ENCODE data around the gene SPATA18. TPM values are rescaled to one million over a fixed set of nuclear protein-coding genes. Genes with fewer than 3 reads are reported as not detected.

SPATA18 gene, protein sequence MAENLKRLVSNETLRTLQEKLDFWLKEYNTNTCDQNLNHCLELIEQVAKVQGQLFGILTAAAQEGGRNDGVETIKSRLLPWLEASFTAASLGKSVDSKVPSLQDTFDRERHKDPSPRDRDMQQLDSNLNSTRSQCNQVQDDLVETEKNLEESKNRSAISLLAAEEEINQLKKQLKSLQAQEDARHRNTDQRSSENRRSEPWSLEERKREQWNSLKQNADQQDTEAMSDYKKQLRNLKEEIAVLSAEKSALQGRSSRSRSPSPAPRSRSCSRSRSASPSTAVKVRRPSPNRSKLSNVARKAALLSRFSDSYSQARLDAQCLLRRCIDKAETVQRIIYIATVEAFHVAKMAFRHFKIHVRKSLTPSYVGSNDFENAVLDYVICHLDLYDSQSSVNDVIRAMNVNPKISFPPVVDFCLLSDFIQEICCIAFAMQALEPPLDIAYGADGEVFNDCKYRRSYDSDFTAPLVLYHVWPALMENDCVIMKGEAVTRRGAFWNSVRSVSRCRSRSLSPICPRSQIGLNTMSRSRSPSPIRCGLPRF
- total RNA-seq, result 10 to 100 TPM in 3 of 4 donors, 1 to 10 TPM in 1; 8.5 to 31.8 (median 11.8) TPM

DNA sequence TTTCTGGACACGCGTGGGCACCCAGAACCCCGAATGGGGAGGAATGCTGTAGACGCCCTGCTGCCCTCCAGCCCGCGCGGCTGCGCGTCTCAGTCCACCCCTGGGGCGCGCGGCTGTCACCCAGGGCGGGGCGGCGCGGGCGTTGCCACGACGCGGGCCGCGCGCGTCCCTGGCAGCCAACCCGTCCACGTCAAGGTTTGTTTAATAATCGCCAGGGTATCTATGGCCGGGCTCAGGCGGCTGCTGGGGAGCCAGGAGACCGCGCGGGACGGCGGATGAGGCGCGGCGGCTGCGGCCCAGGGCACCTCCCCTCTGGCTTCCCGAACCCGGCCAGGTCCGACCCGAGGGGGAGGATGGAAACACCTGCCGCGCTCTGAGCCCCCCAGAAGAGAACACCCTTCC is at the start of gene SPATA18:
Gene SPATA18, plus strand, starts transcription at position 92 of the 402 bp plus-strand sequence. CDS start 401 bp downstream, outside the sequence.
- intact Hi-C loops (cut with DNase I; ENCODE audit: low total_unique reads), result no loop called here

DNA sequence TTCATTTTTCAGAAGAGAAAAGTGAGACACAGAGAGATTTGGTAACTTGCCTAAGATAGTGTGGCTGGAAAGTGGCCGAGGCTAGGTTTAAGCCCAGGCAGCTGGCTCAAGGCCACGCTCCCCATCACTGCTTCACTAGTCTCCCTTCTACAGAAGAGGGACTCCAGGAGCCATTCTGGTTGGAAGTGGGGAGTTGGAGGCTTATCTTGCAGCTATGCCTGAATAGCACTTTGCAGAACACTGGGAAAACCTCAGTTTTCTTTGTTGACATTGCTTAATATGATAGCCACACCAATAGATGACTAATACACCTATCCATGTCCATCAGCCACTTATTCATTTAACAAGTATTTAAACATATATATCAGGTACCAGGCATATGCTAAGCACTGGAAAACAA is 49.5 kb upstream of the SPATA18 start:
- no peak for DNase-seq (ENCODE audit: low spot score in 2 of 2)
- TF ChIP-seq, protein P1, sequence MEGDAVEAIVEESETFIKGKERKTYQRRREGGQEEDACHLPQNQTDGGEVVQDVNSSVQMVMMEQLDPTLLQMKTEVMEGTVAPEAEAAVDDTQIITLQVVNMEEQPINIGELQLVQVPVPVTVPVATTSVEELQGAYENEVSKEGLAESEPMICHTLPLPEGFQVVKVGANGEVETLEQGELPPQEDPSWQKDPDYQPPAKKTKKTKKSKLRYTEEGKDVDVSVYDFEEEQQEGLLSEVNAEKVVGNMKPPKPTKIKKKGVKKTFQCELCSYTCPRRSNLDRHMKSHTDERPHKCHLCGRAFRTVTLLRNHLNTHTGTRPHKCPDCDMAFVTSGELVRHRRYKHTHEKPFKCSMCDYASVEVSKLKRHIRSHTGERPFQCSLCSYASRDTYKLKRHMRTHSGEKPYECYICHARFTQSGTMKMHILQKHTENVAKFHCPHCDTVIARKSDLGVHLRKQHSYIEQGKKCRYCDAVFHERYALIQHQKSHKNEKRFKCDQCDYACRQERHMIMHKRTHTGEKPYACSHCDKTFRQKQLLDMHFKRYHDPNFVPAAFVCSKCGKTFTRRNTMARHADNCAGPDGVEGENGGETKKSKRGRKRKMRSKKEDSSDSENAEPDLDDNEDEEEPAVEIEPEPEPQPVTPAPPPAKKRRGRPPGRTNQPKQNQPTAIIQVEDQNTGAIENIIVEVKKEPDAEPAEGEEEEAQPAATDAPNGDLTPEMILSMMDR (IDR thresholded peaks at IDR 0.05), result no peak
- TF ChIP-seq POLR2A (IDR thresholded peaks at IDR 0.05), result no peak
- H3K4me3 ChIP-seq (ENCODE audit: low read depth, poor library complexity, severe bottlenecking), result no peak overlapping the region
- intact Hi-C loops (cut with DNase I; ENCODE audit: low total_unique reads), result no loop called here
- 89 to 92% methylated on average over 2 of the region's 2 CpGs for WGBS, 2 donors

More for the DNA sequence above, at the start of gene SPATA18:
- 2 to 7% methylated on average over 16 to 40 of the region's 44 CpGs for WGBS, 2 donors
- no peak for TF ChIP-seq POLR2A (IDR thresholded peaks at IDR 0.05)
- TF ChIP-seq, protein P1 (IDR thresholded peaks at IDR 0.05), result no peak
- peak within 1 kb of the TSS; percentile 55 for H3K4me3 ChIP-seq (ENCODE audit: low read depth, poor library complexity, severe bottlenecking)
- DNase-seq (ENCODE audit: low spot score in 2 of 2), result peak in 1 of 2 donors; percentile 83

DNA sequence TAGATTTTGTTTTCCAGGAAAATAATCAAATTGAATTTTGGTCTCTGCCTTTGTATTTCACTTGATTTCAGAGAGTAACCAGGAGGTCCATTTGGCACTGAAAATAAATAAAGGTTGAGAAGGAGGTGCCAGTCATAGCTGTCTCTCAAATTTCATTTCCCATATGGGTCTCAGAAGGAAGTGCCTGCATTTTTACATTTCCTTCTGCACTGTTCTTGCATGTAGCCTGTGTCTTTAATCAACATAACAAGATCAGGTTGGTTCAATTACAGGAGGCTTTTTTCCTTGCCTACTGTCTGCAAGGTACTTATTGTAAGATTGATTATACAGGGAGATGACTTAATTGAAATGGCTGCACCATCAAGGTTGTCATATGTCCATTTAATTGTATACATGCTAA is 46.7 kb upstream of the SPATA18 start:
- DNase-seq (ENCODE audit: low spot score in 2 of 2), result no peak
- intact Hi-C loops (cut with DNase I; ENCODE audit: low total_unique reads), result no loop called here
- no peak overlapping the region for H3K4me3 ChIP-seq (ENCODE audit: low read depth, poor library complexity, severe bottlenecking)
- TF ChIP-seq, protein P1 (IDR thresholded peaks at IDR 0.05), result no peak

DNA sequence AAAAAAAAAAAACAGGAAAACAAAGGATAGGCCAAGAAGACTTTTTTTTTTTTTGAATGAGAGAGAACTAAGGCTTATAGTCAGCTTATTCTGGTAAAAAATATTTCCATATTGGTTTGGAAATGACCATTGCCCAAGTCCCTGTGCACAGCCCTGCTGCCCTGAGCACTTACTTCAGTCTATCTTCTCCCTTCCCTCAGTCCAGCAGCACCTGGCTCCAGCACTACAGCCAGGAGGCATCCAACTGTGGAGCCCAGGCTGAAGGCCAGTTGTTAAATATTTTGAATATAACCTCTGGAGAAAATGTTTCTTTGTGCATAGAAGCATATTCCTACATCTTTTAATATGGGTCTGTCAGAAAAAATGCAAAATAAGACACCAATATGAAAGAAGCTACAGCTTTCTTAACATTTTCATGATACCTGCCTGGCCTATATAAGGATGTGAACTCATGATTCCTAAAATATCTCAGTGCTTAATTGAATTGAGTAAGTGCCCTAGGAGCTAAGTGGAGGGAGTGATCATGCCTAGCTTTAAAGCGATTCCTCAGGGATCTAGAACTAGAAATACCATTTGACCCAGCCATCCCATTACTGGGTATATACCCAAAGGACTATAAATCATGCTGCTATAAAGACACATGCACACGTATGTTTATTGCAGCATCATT is 45.4 kb upstream of the SPATA18 start:
- DNase-seq (ENCODE audit: low spot score in 2 of 2), result no peak
- TF ChIP-seq, protein P1 (IDR thresholded peaks at IDR 0.05), result no peak
- TF ChIP-seq POLR2A (IDR thresholded peaks at IDR 0.05), result no peak
- WGBS, 2 donors, result 74 to 87% methylated on average over 2 of the region's 2 CpGs
- no peak overlapping the region for H3K4me3 ChIP-seq (ENCODE audit: low read depth, poor library complexity, severe bottlenecking)
- intact Hi-C loops (cut with DNase I; ENCODE audit: low total_unique reads), result no loop called here

DNA sequence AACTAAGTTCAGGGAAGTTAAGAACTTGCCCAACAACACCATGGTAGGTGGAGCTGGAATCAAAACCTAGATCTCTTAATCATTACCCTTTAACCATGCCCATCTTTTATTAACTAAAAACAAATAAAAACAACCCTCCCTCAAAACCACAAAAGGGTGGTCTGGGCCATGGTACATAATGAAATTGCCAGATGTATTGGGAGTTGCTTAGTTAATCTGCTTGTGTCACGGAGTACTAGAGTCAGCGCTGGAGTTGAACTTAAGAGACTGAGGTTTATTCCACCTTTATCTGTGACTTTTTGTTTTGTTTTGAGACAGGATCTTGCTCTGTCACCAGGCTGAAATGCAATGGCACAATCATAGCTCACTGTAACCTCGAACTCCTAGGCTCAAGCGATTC is 44.2 kb upstream of the SPATA18 start:
- 95 to 98% methylated on average over 4 of the region's 4 CpGs for WGBS, 2 donors
- DNase-seq (ENCODE audit: low spot score in 2 of 2), result no peak
- TF ChIP-seq, protein P1 (IDR thresholded peaks at IDR 0.05), result no peak
- TF ChIP-seq POLR2A (IDR thresholded peaks at IDR 0.05), result no peak
- H3K4me3 ChIP-seq (ENCODE audit: low read depth, poor library complexity, severe bottlenecking), result no peak overlapping the region
- intact Hi-C loops (cut with DNase I; ENCODE audit: low total_unique reads), result no loop called here
